ENCODE results near the gene SEMA5A. TPM values are rescaled to one million over a fixed set of nuclear protein-coding genes. Genes with fewer than 3 reads are reported as not detected.

Gene SEMA5A
- total RNA-seq, 4 donors from 2014 or later, result 13.4 to 22.3 (median 18.5) TPM

DNA sequence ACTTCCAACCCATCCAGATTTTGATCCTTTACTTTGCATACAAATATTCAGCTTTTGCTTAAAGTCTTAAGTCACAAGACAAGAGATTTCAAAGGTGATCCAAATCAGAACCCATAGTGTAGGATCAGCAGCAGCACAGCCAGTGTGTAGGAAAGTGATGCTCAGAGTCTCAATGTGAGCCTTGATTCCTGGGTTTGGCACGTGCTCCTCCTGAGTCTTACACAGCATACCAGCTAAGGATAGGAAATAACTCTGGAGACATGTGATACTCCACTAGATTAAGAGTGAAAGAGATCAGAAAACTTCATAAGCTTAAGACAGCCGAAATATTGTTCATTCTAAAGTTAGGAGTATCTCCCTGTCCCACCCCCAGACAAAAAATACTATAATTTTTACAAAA, 344.9 kb downstream of the SEMA5A start:
- 85 to 86% methylated on average over 2 of the region's 2 CpGs for WGBS, 2 donors

DNA sequence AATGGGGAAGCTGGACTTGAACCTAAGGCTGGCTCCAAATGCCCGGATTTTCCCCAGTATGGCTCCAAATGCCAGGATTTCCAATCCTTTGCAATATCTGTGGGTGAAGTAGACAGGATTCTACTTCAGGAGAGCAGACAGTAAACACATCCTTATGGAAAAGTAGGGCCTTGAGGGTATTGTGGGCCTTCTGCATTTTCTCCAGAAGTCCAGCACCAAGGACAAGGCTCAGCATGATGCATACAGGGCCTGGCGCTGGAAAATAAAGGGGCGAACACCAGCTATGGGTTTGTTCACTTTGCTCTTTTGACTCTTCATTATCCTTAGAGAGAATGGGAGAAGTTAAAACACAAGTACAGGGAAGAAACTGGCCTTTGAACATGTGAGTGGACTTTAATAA, 347.5 kb downstream of the SEMA5A start:
- intact Hi-C loops (cut with DNase I; ENCODE audit: low total_unique reads), result no loop called here
- TF ChIP-seq POLR2A (IDR thresholded peaks at IDR 0.05), result no peak
- TF ChIP-seq, protein P1, sequence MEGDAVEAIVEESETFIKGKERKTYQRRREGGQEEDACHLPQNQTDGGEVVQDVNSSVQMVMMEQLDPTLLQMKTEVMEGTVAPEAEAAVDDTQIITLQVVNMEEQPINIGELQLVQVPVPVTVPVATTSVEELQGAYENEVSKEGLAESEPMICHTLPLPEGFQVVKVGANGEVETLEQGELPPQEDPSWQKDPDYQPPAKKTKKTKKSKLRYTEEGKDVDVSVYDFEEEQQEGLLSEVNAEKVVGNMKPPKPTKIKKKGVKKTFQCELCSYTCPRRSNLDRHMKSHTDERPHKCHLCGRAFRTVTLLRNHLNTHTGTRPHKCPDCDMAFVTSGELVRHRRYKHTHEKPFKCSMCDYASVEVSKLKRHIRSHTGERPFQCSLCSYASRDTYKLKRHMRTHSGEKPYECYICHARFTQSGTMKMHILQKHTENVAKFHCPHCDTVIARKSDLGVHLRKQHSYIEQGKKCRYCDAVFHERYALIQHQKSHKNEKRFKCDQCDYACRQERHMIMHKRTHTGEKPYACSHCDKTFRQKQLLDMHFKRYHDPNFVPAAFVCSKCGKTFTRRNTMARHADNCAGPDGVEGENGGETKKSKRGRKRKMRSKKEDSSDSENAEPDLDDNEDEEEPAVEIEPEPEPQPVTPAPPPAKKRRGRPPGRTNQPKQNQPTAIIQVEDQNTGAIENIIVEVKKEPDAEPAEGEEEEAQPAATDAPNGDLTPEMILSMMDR (IDR thresholded peaks at IDR 0.05), result no peak
- WGBS, 2 donors, result 90 to 97% methylated on average over 3 of the region's 3 CpGs
- no peak overlapping the region for H3K4me3 ChIP-seq (ENCODE audit: low read depth, poor library complexity, severe bottlenecking)
- no peak for DNase-seq (ENCODE audit: low spot score in 2 of 2)

More for the DNA sequence above, 344.9 kb downstream of the SEMA5A start:
- H3K4me3 ChIP-seq (ENCODE audit: low read depth, poor library complexity, severe bottlenecking), result no peak overlapping the region
- intact Hi-C loops (cut with DNase I; ENCODE audit: low total_unique reads), result no loop called here
- TF ChIP-seq POLR2A (IDR thresholded peaks at IDR 0.05), result no peak
- TF ChIP-seq, protein P1 (IDR thresholded peaks at IDR 0.05), result no peak
- DNase-seq (ENCODE audit: low spot score in 2 of 2), result no peak

DNA sequence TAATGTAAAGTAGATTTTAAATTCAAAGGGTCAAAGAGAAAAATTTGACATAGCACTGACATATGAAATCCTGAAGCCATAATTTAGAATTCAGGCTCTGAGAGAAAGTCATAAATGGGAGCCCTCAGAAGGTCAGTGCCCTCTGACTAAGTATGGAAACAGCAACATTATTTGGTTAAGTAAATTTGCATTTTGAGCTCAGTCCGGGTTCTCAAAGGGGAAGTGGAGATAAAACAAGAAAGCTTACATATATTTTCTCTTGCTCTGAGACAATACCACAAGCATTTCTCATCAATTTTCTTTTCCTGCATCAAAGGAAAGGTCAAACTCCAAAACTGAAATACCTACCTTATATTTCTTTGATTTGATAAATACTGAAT, 348.0 kb downstream of the SEMA5A start:
- 56% methylated on average over 1 of the region's 1 CpG for WGBS, 2 donors
- intact Hi-C loops (cut with DNase I; ENCODE audit: low total_unique reads), result no loop called here
- DNase-seq (ENCODE audit: low spot score in 2 of 2), result no peak
- H3K4me3 ChIP-seq (ENCODE audit: low read depth, poor library complexity, severe bottlenecking), result no peak overlapping the region
- no peak for TF ChIP-seq POLR2A (IDR thresholded peaks at IDR 0.05)
- TF ChIP-seq, protein P1 (IDR thresholded peaks at IDR 0.05), result no peak

DNA sequence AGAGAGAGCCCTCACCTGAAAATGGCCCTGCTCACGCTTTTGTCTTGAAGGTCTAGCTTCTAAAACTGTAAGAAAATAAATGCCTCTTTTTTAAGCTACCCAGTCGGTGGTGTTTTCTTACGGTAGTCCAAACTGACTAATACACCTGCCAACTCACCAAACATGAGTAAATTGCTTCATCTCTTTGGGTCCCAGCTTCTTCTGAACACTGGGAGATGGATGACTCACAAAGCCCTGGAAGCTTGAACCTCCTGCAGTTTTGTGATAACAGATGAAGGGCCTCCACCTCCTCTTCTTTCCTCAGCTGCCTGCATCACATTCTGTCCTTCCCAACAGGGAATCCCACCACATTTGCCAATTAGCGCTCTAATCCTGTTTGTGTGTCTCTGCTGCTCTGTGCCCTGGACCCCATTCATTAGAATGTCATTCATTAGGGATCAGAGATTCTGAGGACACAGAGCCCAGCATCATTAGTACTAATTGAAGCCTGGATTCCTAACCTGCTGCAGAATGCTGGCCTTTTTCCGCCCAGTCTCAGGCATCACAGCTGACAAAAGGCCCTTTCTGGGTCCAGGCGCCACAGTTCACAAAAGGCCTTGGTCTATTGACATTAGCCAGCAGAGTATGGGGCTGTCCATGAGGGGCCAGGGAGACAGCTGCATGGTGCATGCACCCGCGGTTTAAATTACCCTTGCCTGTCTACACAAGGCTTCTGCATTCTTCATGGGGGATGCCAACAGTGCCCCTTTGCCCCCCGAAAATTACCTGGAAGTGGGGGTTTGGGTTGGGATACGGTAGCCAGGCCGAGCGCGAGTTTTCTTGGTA, 349.3 kb downstream of the SEMA5A start:
- intact Hi-C loops (cut with DNase I; ENCODE audit: low total_unique reads), result no loop called here
- DNase-seq (ENCODE audit: low spot score in 2 of 2), result no peak
- no peak overlapping the region for H3K4me3 ChIP-seq (ENCODE audit: low read depth, poor library complexity, severe bottlenecking)
- TF ChIP-seq POLR2A (IDR thresholded peaks at IDR 0.05), result no peak
- TF ChIP-seq, protein P1 (IDR thresholded peaks at IDR 0.05), result no peak
- WGBS, 2 donors, result 95 to 96% methylated on average over 13 of the region's 13 CpGs

DNA sequence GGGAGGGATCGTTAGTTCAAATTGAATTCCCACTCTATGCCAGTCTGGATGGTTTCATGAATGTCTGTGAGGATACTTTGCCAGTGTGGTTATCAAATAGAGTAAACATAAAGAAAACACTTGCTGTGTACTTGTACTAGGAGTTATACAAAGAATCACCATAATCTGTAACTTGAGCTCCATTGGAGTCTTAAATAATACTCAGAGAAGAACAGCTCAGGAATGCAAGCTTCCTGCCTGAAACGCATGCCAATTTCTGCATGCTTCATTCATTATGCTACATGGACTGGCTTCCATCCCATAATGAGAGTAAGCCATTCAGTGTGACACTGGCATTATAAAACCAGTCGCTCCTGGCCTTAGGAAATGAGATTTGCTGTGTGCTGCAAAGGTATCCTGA, 351.4 kb downstream of the SEMA5A start:
- H3K4me3 ChIP-seq (ENCODE audit: low read depth, poor library complexity, severe bottlenecking), result no peak overlapping the region
- 14 to 34% methylated on average over 3 of the region's 3 CpGs for WGBS, 2 donors
- TF ChIP-seq POLR2A (IDR thresholded peaks at IDR 0.05), result no peak
- TF ChIP-seq, protein P1 (IDR thresholded peaks at IDR 0.05), result no peak
- DNase-seq (ENCODE audit: low spot score in 2 of 2), result no peak
- intact Hi-C loops (cut with DNase I; ENCODE audit: low total_unique reads), result no loop called here

DNA sequence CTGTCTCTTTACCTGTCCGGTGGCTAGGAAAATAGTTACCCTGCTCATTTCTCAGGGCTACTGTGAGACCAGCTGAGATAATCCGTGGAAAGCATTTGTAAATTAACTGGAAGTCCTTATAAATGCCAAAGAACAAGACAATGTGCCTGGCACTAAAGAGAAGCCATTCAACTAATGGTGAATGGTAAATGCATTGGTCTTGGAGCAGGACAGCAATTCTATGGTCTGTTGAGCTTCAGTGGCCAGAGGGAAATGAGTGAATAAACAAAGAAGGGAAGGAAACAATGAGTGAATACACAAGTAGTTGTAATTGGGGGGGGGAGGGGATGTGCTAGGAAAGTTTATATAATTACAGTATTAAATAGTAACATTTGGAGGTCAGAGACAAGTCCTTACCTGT, 353.6 kb downstream of the SEMA5A start:
- no peak for TF ChIP-seq POLR2A (IDR thresholded peaks at IDR 0.05)
- TF ChIP-seq, protein P1 (IDR thresholded peaks at IDR 0.05), result no peak
- intact Hi-C loops (cut with DNase I; ENCODE audit: low total_unique reads), result no loop called here
- no peak for DNase-seq (ENCODE audit: low spot score in 2 of 2)
- H3K4me3 ChIP-seq (ENCODE audit: low read depth, poor library complexity, severe bottlenecking), result no peak overlapping the region
- WGBS, 2 donors, result 83 to 92% methylated on average over 2 of the region's 2 CpGs

All from lower leg skin (tissue), 4 donors.